Hippocampal formation (tissue), 2 donors: Measurements from ENCODE around the gene PDZRN3.

Source experiments
- DNase-seq, 2 donors: peaks; one replicate each; lab custom pipeline; 2025; lab: John Stamatoyannopoulos, UW

PDZRN3 gene

GRCh38 chr3:73556520-73557372, 68.0 kb downstream of the PDZRN3 start:
- no peak for DNase-seq

- no peak for DNase-seq
Measured at GRCh38 chr3:73555076-73555475, 69.7 kb downstream of the PDZRN3 start.

GRCh38 chr3:73552700-73553099, 72.0 kb downstream of the PDZRN3 start:
- no peak for DNase-seq

GRCh38 chr3:73550032-73550431, 74.7 kb downstream of the PDZRN3 start:
- no peak for DNase-seq

- no peak for DNase-seq
Measured at GRCh38 chr3:73549051-73549600, 75.6 kb downstream of the PDZRN3 start.

GRCh38 chr3:73548436-73548835, 76.3 kb downstream of the PDZRN3 start:
- no peak for DNase-seq

GRCh38 chr3:73547427-73548248, 77.1 kb downstream of the PDZRN3 start:
- no peak for DNase-seq

- DNase-seq = no peak
Measured at GRCh38 chr3:73546961-73547360, 77.8 kb downstream of the PDZRN3 start.

GRCh38 chr3:73543412-73543811, 81.3 kb downstream of the PDZRN3 start:
- no peak for DNase-seq

- no peak for DNase-seq
Measured at GRCh38 chr3:73542136-73542535, 82.6 kb downstream of the PDZRN3 start.

- DNase-seq = no peak
Measured at GRCh38 chr3:73540969-73541740, 83.6 kb downstream of the PDZRN3 start.

GRCh38 chr3:73538486-73538885, 86.3 kb downstream of the PDZRN3 start:
- DNase-seq = no peak

GRCh38 chr3:73536952-73537351, 87.8 kb downstream of the PDZRN3 start:
- DNase-seq = no peak

- DNase-seq = no peak
Measured at GRCh38 chr3:73536336-73536895, 88.3 kb downstream of the PDZRN3 start.

GRCh38 chr3:73535931-73536330, 88.8 kb downstream of the PDZRN3 start:
- no peak for DNase-seq

- no peak for DNase-seq
Measured at GRCh38 chr3:73535137-73535536, 89.6 kb downstream of the PDZRN3 start.

- no peak for DNase-seq
Measured at GRCh38 chr3:73530022-73530396, 94.7 kb downstream of the PDZRN3 start.

GRCh38 chr3:73529308-73530021, 95.3 kb downstream of the PDZRN3 start:
- DNase-seq = no peak

GRCh38 chr3:73525591-73525990, 99.2 kb downstream of the PDZRN3 start:
- DNase-seq = no peak

GRCh38 chr3:73523661-73524060, 101.1 kb downstream of the PDZRN3 start:
- peak in 1 of 2 donors; percentile 49 for DNase-seq

GRCh38 chr3:73521734-73522336, 102.9 kb downstream of the PDZRN3 start:
- no peak for DNase-seq
